ENCODE data around the gene CDKN1B. TPM values are rescaled to one million over a fixed set of nuclear protein-coding genes. Genes with fewer than 3 reads are reported as not detected.

CDKN1B gene
- total RNA-seq, 1 experiment from 2014 or later = 27.7 TPM

- no peak overlapping the region for H2AK5ac ChIP-seq (ENCODE audit: insufficient read length, low read length)
- no peaks in the 10 kb centered on the region for H3K9me3 Mint-ChIP-seq
Measured at GRCh38 chr12:12684375-12685106, 32.6 kb upstream of the CDKN1B start.

More at GRCh38 chr12:12684375-12685106, 32.6 kb upstream of the CDKN1B start:
- no peak overlapping the region for H2AFZ ChIP-seq (ENCODE audit: low read length)
- H4K8ac ChIP-seq (replicated peaks; ENCODE audit: insufficient read length, low read depth, low read length) = no peak overlapping the region
- peak overlapping the region; percentile 79 for H3K9ac ChIP-seq (ENCODE audit: extremely low read depth, insufficient read length, low read length)
- no peaks in the 10 kb centered on the region; the same call in 1 of the 2 replicates for H3K79me2 ChIP-seq (ENCODE audit: insufficient read depth, low read length)
- H3K23me2 ChIP-seq (ENCODE audit: insufficient read length, low read depth, low read length, poor library complexity, severe bottlenecking) = peaks cover 3% of the 10 kb centered on the region
- H2BK15ac ChIP-seq (ENCODE audit: low read depth, low read length) = no peak overlapping the region
- TF ChIP-seq CTCF (conservative IDR thresholded peaks at IDR 0.05) = no peak
- no peak overlapping the region for H3K23ac ChIP-seq (ENCODE audit: insufficient read length, low read depth, low read length)
- H3K14ac ChIP-seq (ENCODE audit: insufficient read depth, low read length) = peak overlapping the region; percentile 42; the same call in 1 of the 2 replicates
- H3K27me3 ChIP-seq (ENCODE audit: insufficient read depth, low read length) = no peaks in the 10 kb centered on the region; the same call in 1 of the 2 replicates
- H3K79me1 ChIP-seq (ENCODE audit: insufficient read depth, low read depth, low read length, poor library complexity, severe bottlenecking) = no peaks in the 10 kb centered on the region
- H2BK120ac ChIP-seq (ENCODE audit: low read depth, low read length, poor library complexity, severe bottlenecking) = peak overlapping the region; percentile 49
- Mint-ChIP-seq H3K4me1 (peaks cover 50 to 56% of the 10 kb centered on the region in 2 experiments), H3K4me3 (peak overlapping the region; percentile 92 to 96), H3K27ac (peak overlapping the region; percentile 98 to 99 (median 99)), H3K27me3 (ENCODE audit: low read depth) (no peaks in the 10 kb centered on the region), H3K36me3 (ENCODE audit: insufficient read depth in 1 of 3, low read depth in 3 of 3) (peaks cover 0 to 15% (median 6%) of the 10 kb centered on the region in 3 experiments; a peak in 3 of 7 replicates)
- no peaks in the 10 kb centered on the region for H3K9me3 ChIP-seq (ENCODE audit: control insufficient read depth, low read depth, low read length)
- WGBS (ENCODE audit: extremely low coverage, insufficient read length, low lambda C conversion rate) = no CpG with 5 or more reads among the region's 5 CpGs
- no peak overlapping the region for H4K91ac ChIP-seq (ENCODE audit: insufficient read length, low read depth, low read length)
- no peak overlapping the region for H3K56ac ChIP-seq (ENCODE audit: insufficient read length, low read depth, low read length)
- H3K4me2 ChIP-seq (ENCODE audit: insufficient read depth, insufficient read length, low read length) = peak overlapping the region; percentile 76
- H3T11ph ChIP-seq (ENCODE audit: low read length) = no peak overlapping the region
- no peaks in the 10 kb centered on the region for H4K20me1 ChIP-seq (ENCODE audit: control insufficient read depth, insufficient read depth, insufficient read length)
- no peak overlapping the region for H2BK12ac ChIP-seq (ENCODE audit: insufficient read length, low read depth, low read length)
- peak overlapping the region; percentile 69 for H3K18ac ChIP-seq (ENCODE audit: insufficient read length, low read depth, low read length)
- peak; percentile 97 for DNase-seq
- no peak overlapping the region for H3K4ac ChIP-seq (ENCODE audit: low read depth, low read length)
- no peaks in the 10 kb centered on the region for H3K4me1 ChIP-seq (ENCODE audit: insufficient read depth, low read length)
- H3K27ac ChIP-seq (ENCODE audit: insufficient read length, low read depth, low read length) = peak overlapping the region; percentile 74
- H2BK5ac ChIP-seq (ENCODE audit: insufficient read length, low read length) = no peak overlapping the region
- no peak overlapping the region for H2BK20ac ChIP-seq (ENCODE audit: low read depth, low read length, poor library complexity, severe bottlenecking)
- no peak overlapping the region for H4K5ac ChIP-seq (ENCODE audit: insufficient read length, low read depth, low read length)

Measured in H9 (cell line).